HepG2 (cell line): ENCODE results near the gene SCAI. TPM values are rescaled to one million over a fixed set of nuclear protein-coding genes. Genes with fewer than 3 reads are reported as not detected.
"Not testable (repeated sequence)": the region's sequence is repeated elsewhere in the genome, so short reads cannot be mapped to it uniquely, and the experiment has no call there.

Experiments
- ATAC-seq: fragments of 200-7000 bp; cut with Tn5 transposase; 3 replicates; pipeline ENCODE4 v1.9.1; 2020; ENCODE audit warnings: mild to moderate bottlenecking, moderate library complexity
- BruUV-seq: library from RNA; stranded (reverse); fragments of 400-500 nt; replicated peaks from 2 replicates; lab custom pipeline; 2021; lab: Mats Ljungman, UMichigan
- CTCF ChIA-PET: fragments of 300-600 bp; formaldehyde crosslinking; extraction: SDS; loops from one replicate; lab custom pipeline; 2021; ENCODE audit warnings: low total read pairs, inconsistent platforms, low intra/inter-chr PET ratio; lab: Yijun Ruan, JAX
- POLR2A ChIA-PET: fragments of 350-600 bp; sonication (Branson Sonifier 250); formaldehyde crosslinking; loops from one replicate; lab custom pipeline; 2020; ENCODE audit warnings: antibody characterized with exemption, inconsistent platforms; lab: Yijun Ruan, JAX
- DNase-seq: peaks from one replicate; pipeline ENCODE4 v3.0.0-alpha.2; 2015; ENCODE audit warnings: low spot score
- FAIRE-seq: peaks from 3 replicates; lab custom pipeline; 2011; peaks lifted over from hg19 to GRCh38; lab: Jason Lieb, UNC
- H2AFZ ChIP-seq: one replicate; pipeline ENCODE4 v1.6.1; 2011; ENCODE audit warnings: low read length, inconsistent platforms
- H3K27ac ChIP-seq: fragments of 300-600 bp; 3 replicates; pipeline ENCODE4 v1.8.0; 2011; ENCODE audit warnings: mixed run types, mild to moderate bottlenecking, mixed read lengths, low read length, inconsistent platforms; ENCODE audit not compliant: insufficient read depth; ENCODE audit errors: extremely low read length
- H3K27me3 ChIP-seq, 2 experiments: fragments of 200-600 bp in 1 of 2; 2 replicates in 1 of 2; 3 replicates in 1 of 2; pipeline versions ENCODE4 v1.6.0 to v1.8.0; 2011; ENCODE audit warnings: low read length in 2 of 2, mild to moderate bottlenecking in 2 of 2, moderate library complexity in 2 of 2, inconsistent platforms in 1 of 2; ENCODE audit not compliant: insufficient read depth in 2 of 2, control insufficient read depth in 1 of 2
- H3K36me3 ChIP-seq, 2 experiments: fragments of 200-600 bp in 1 of 2; replicated peaks in 1 of 2; 2 replicates in 1 of 2; 3 replicates in 1 of 2; pipeline versions ENCODE4 v1.5.1 to v1.8.0; 2011; ENCODE audit warnings: low read length in 2 of 2, inconsistent platforms in 1 of 2; ENCODE audit not compliant: insufficient read depth in 2 of 2, control insufficient read depth in 1 of 2
- H3K4me1 ChIP-seq: 2 replicates; pipeline ENCODE4 v1.5.1; 2012; ENCODE audit warnings: low read length, inconsistent platforms; ENCODE audit not compliant: insufficient read depth
- H3K4me2 ChIP-seq: 2 replicates; pipeline ENCODE4 v1.6.0; 2011; ENCODE audit warnings: low read depth, low read length, inconsistent platforms
- H3K4me3 ChIP-seq, 3 experiments: fragments of 200-600 bp in 1 of 3; sonication (generic), shearing (Covaris generic) in 1 of 3; replicated peaks in 1 of 3; 2 replicates each; pipeline ENCODE4 v1.5.1; 2011 to 2016; ENCODE audit warnings: low read length in 3 of 3, inconsistent platforms in 2 of 3, low read depth in 2 of 3, mild to moderate bottlenecking in 2 of 3, control low read depth in 1 of 3, mixed read lengths in 1 of 3; ENCODE audit not compliant: insufficient read depth in 1 of 3
- H3K79me2 ChIP-seq: one replicate; pipeline ENCODE4 v1.6.1; 2011; ENCODE audit warnings: low read length, inconsistent platforms; ENCODE audit not compliant: insufficient read depth
- H3K9ac ChIP-seq: 2 replicates; pipeline ENCODE4 v1.6.0; 2011; ENCODE audit warnings: mild to moderate bottlenecking, low read depth, low read length, inconsistent platforms; ENCODE audit not compliant: insufficient read depth
- H3K9me3 ChIP-seq: 2 replicates; pipeline ENCODE4 v1.5.1; 2012; ENCODE audit warnings: mild to moderate bottlenecking, low read length
- H4K20me1 ChIP-seq: 2 replicates; pipeline ENCODE4 v1.6.0; 2011; ENCODE audit warnings: inconsistent platforms, mild to moderate bottlenecking, low read length, moderate library complexity; ENCODE audit not compliant: insufficient read depth
- ATF4 ChIP-seq, 2 experiments: fragments of 450-650 bp in 1 of 2; sonication (generic) in 1 of 2; formaldehyde crosslinking; IDR thresholded peaks; 2 replicates each; pipeline versions ENCODE4 v1.5.0 to v1.8.0; 2020 to 2022; ENCODE audit warnings: mild to moderate bottlenecking in 1 of 2, missing genetic modification reagents in 1 of 2
- ATF7 ChIP-seq, 2 experiments: fragments of 450-650 bp in 1 of 2; sonication (generic) in 1 of 2; formaldehyde crosslinking in 1 of 2; IDR thresholded peaks; 2 replicates each; pipeline versions ENCODE4 v1.4.0 to v1.6.1; 2016 to 2020; ENCODE audit warnings: antibody characterized with exemption in 1 of 2, mild to moderate bottlenecking in 1 of 2, missing genetic modification reagents in 1 of 2
- GATAD2A ChIP-seq: IDR thresholded peaks from 2 replicates; pipeline ENCODE4 v1.6.1; 2016
- KLF12 ChIP-seq: sonication (generic); formaldehyde crosslinking; IDR thresholded peaks from 2 replicates; pipeline ENCODE4 v1.4.0; 2020; ENCODE audit warnings: missing genetic modification reagents, borderline replicate concordance
- NR3C1 ChIP-seq: sonication (generic); formaldehyde crosslinking; IDR thresholded peaks from 2 replicates; pipeline ENCODE4 v1.4.0; 2020; ENCODE audit warnings: missing genetic modification reagents
- POGZ ChIP-seq: sonication (generic); formaldehyde crosslinking; IDR thresholded peaks from 2 replicates; pipeline ENCODE4 v1.4.0; 2020; ENCODE audit warnings: mild to moderate bottlenecking, missing genetic modification reagents
- RFXAP ChIP-seq: sonication (generic); formaldehyde crosslinking; IDR thresholded peaks from 2 replicates; pipeline ENCODE4 v1.4.0; 2020; ENCODE audit warnings: missing genetic modification reagents, borderline replicate concordance
- SMC3 ChIP-seq: IDR thresholded peaks from 2 replicates; pipeline ENCODE4 v1.6.1; 2011; ENCODE audit warnings: low read length, improper control_type of control experiment
- ZBTB38 ChIP-seq: sonication (generic); formaldehyde crosslinking; IDR thresholded peaks from 2 replicates; pipeline ENCODE4 v1.5.1; 2020; ENCODE audit warnings: mild to moderate bottlenecking, missing genetic modification reagents
- WGBS: methylation state at CpG from one replicate; pipeline ENCODE4 v1.1.6; 2017; ENCODE audit warnings: low lambda C conversion rate; 5-methylcytosine and 5-hydroxymethylcytosine counted together
- in situ Hi-C: cut with HindIII; loops from 2 replicates; pipeline ENCODE4 v1.10.0; 2017; ENCODE audit warnings: low pct_unique_long_range_greater_than_20kb; ENCODE audit not compliant: extremely low pct_ligation_motif_present
- intact Hi-C: fragments of 100-400 bp; cut with micrococcal nuclease; formaldehyde crosslinking; loops from one replicate; pipeline ENCODE4 v1.10.0; 2022; ENCODE audit not compliant: unreplicated experiment
- polyA plus RNA-seq, 8 experiments: library from polyadenylated mRNA; depleted of rRNA in 3 of 8; stranded (reverse) in 7 of 8; unstranded in 1 of 8; fragments of >200 nt; fragmentation: Illumina TruSeq in 4 of 8; extraction: Trizol in 4 of 8; gene quantifications; 2 replicates each; pipeline versions ENCODE4 v1.2.1 to v1.2.3, GENCODE V29; 2011 to 2016; ENCODE audit warnings: low read depth in 4 of 8, missing spikeins in 1 of 8, mixed read lengths in 1 of 8; ENCODE audit not compliant: insufficient read depth in 1 of 8
- total RNA-seq, 5 experiments: library from RNA; depleted of rRNA; stranded (reverse); fragments of >200 nt; fragmentation: Illumina TruSeq; extraction: Trizol; gene quantifications; 2 replicates each; pipeline ENCODE4 v1.2.3, GENCODE V29; 2016; ENCODE audit warnings: low read depth in 1 of 5

SCAI gene
- total and polyA plus RNA-seq, 2 of the 13 experiments (the other 11 are each of a cell fraction or from before 2014, with no cell fraction given) = 4.4 to 8.4 TPM

- POLR2A ChIA-PET; H3K27ac ChIP-seq; TF ChIP-seq ATF7 (CRISPR knock-in tag; IDR thresholded peaks at IDR 0.05): not testable (repeated sequence)
- TF ChIP-seq ATF7 (IDR thresholded peaks at IDR 0.05) = peak; percentile 71
- peak in 1 of 2 experiments; percentile 58; a peak in 2 of 4 replicates for TF ChIP-seq ATF4 (CRISPR knock-in tag; IDR thresholded peaks at IDR 0.05)
- TF ChIP-seq, all 625 proteins: peak for 2; not testable (repeated sequence) for 623
- H3K79me2 ChIP-seq, H3K4me2 ChIP-seq, H3K9me3 ChIP-seq, H3K4me3 ChIP-seq, intact Hi-C loops, in situ Hi-C loops, CTCF ChIA-PET, FAIRE-seq, DNase-seq, ATAC-seq, BruUV-seq, H3K36me3 ChIP-seq, H2AFZ ChIP-seq, H3K9ac ChIP-seq, H4K20me1 ChIP-seq, H3K27me3 ChIP-seq, H3K4me1 ChIP-seq: not testable (repeated sequence)
- 98% methylated on average over 5 of the region's 5 CpGs for WGBS
Observed at GRCh38 chr9:124965775-124966568, 177.4 kb downstream of the SCAI start.

GRCh38 chr9:124964604-124965003 lies 178.7 kb downstream of the SCAI start:
- H2AFZ ChIP-seq = no peak overlapping the region
- H3K4me2 ChIP-seq = no peak overlapping the region
- H3K4me1 ChIP-seq = no peaks in the 10 kb centered on the region
- H3K36me3 ChIP-seq = peaks cover 2 to 3% of the 10 kb centered on the region in 2 experiments; a peak in 2 of 5 replicates
- H3K27ac ChIP-seq = no peak overlapping the region
- no peak for ATAC-seq
- H3K27me3 ChIP-seq = no peaks in the 10 kb centered on the region
- in situ Hi-C loops = no loop called here
- intact Hi-C loops = no loop called here
- TF ChIP-seq POGZ (CRISPR knock-in tag) (no peak), ZBTB38 (CRISPR knock-in tag) (no peak), NR3C1 (no peak), RFXAP (CRISPR knock-in tag) (no peak), SMC3 (no peak), KLF12 (CRISPR knock-in tag) (no peak), GATAD2A (no peak)
- DNase-seq = no peak
- H3K9me3 ChIP-seq = no peaks in the 10 kb centered on the region
- no TSS peak for BruUV-seq
- no peak overlapping the region for H3K9ac ChIP-seq
- CTCF ChIA-PET = no interaction called here
- no peaks in the 10 kb centered on the region for H3K79me2 ChIP-seq
- FAIRE-seq = no peak
- WGBS = 100% methylated on average over 2 of the region's 2 CpGs
- no peaks in the 10 kb centered on the region for H4K20me1 ChIP-seq
- POLR2A ChIA-PET = no interaction called here
- no peak overlapping the region for H3K4me3 ChIP-seq
